HUES64 (cell line): ENCODE data around the gene VMO1.

Experiments
- H3K27ac ChIP-seq: 2 replicates; pipeline ENCODE4 v1.7.0; 2013; ENCODE audit warnings: low read depth, low read length, inconsistent platforms
- H3K27me3 ChIP-seq: 2 replicates; pipeline ENCODE4 v1.6.1; 2013; ENCODE audit warnings: mild to moderate bottlenecking, low read length; ENCODE audit not compliant: insufficient read depth
- H3K36me3 ChIP-seq: 2 replicates; pipeline ENCODE4 v1.6.1; 2013; ENCODE audit warnings: mild to moderate bottlenecking, low read length; ENCODE audit not compliant: insufficient read depth
- H3K4me1 ChIP-seq: 2 replicates; pipeline ENCODE4 v1.6.1; 2013; ENCODE audit warnings: mild to moderate bottlenecking, low read length, moderate library complexity; ENCODE audit not compliant: insufficient read depth
- H3K4me3 ChIP-seq: 2 replicates; pipeline ENCODE4 v1.5.1; 2013; ENCODE audit warnings: mild to moderate bottlenecking, low read length, moderate library complexity
- H3K9ac ChIP-seq: 2 replicates; pipeline ENCODE4 v1.6.1; 2013; ENCODE audit warnings: mild to moderate bottlenecking, low read depth, low read length
- H3K9me3 ChIP-seq: 2 replicates; pipeline ENCODE4 v1.6.1; 2013; ENCODE audit warnings: low read depth, low read length; ENCODE audit not compliant: insufficient read depth
- WGBS: fragments of 150-250, 120-280 bp; methylation state at CpG from one replicate; pipeline ENCODE4 v1.1.7; 2013; ENCODE audit warnings: missing lambda C conversion rate; 5-methylcytosine and 5-hydroxymethylcytosine counted together

The VMO1 gene

GRCh38 chr17:4815043-4815675 is 29.0 kb upstream of the VMO1 start:
- H3K4me1 ChIP-seq, result no peaks in the 10 kb centered on the region
- peaks cover 55% of the 10 kb centered on the region for H3K36me3 ChIP-seq
- no peak overlapping the region for H3K27ac ChIP-seq
- no peak overlapping the region for H3K9ac ChIP-seq
- WGBS, result 90% methylated on average over 7 of the region's 7 CpGs
- H3K27me3 ChIP-seq, result no peaks in the 10 kb centered on the region
- H3K9me3 ChIP-seq, result no peaks in the 10 kb centered on the region
- no peak overlapping the region for H3K4me3 ChIP-seq

GRCh38 chr17:4812690-4813089 is 26.5 kb upstream of the VMO1 start:
- no peaks in the 10 kb centered on the region for H3K9me3 ChIP-seq
- peaks cover 55% of the 10 kb centered on the region for H3K36me3 ChIP-seq
- no peak overlapping the region for H3K4me3 ChIP-seq
- no peak overlapping the region for H3K9ac ChIP-seq
- H3K27me3 ChIP-seq, result no peaks in the 10 kb centered on the region
- peaks cover 6% of the 10 kb centered on the region; the same call in 1 of the 2 replicates for H3K4me1 ChIP-seq
- WGBS, result 94% methylated on average over 7 of the region's 7 CpGs
- H3K27ac ChIP-seq, result no peak overlapping the region

GRCh38 chr17:4811471-4811870 is 25.3 kb upstream of the VMO1 start:
- Histone ChIP-seq H3K4me3 (no peak overlapping the region), H3K27me3 (no peaks in the 10 kb centered on the region), H3K9me3 (no peaks in the 10 kb centered on the region), H3K27ac (no peak overlapping the region), H3K4me1 (peaks cover 7% of the 10 kb centered on the region; the same call in 1 of the 2 replicates), H3K9ac (no peak overlapping the region), H3K36me3 (peaks cover 44% of the 10 kb centered on the region)
- WGBS, result 95% methylated on average over 12 of the region's 12 CpGs

- WGBS, result 96% methylated on average over 13 of the region's 13 CpGs
- Histone ChIP-seq H3K36me3 (peaks cover 38% of the 10 kb centered on the region), H3K9ac (no peak overlapping the region), H3K27me3 (no peaks in the 10 kb centered on the region), H3K4me1 (peaks cover 12% of the 10 kb centered on the region; the same call in 1 of the 2 replicates), H3K9me3 (no peaks in the 10 kb centered on the region), H3K27ac (no peak overlapping the region), H3K4me3 (no peak overlapping the region)
Observed at GRCh38 chr17:4810696-4811290, 24.6 kb upstream of the VMO1 start.

GRCh38 chr17:4808378-4808767 is 22.2 kb upstream of the VMO1 start:
- Histone ChIP-seq H3K9ac (peak overlapping the region; percentile 26; the same call in 1 of the 2 replicates), H3K4me3 (peak overlapping the region; percentile 75), H3K36me3 (peaks cover 30% of the 10 kb centered on the region), H3K9me3 (no peaks in the 10 kb centered on the region), H3K4me1 (peaks cover 12% of the 10 kb centered on the region; the same call in 1 of the 2 replicates), H3K27ac (no peak overlapping the region), H3K27me3 (no peaks in the 10 kb centered on the region)
- WGBS, result 87% methylated on average over 6 of the region's 6 CpGs

- Histone ChIP-seq H3K27ac (no peak overlapping the region), H3K9ac (peak overlapping the region; percentile 70), H3K4me3 (peak overlapping the region; percentile 75), H3K9me3 (no peaks in the 10 kb centered on the region), H3K27me3 (no peaks in the 10 kb centered on the region), H3K36me3 (peaks cover 27% of the 10 kb centered on the region), H3K4me1 (peaks cover 12% of the 10 kb centered on the region; the same call in 1 of the 2 replicates)
- WGBS, result 42% methylated on average over 32 of the region's 32 CpGs
Observed at GRCh38 chr17:4807605-4808377, 21.6 kb upstream of the VMO1 start.

GRCh38 chr17:4806777-4807604 is 20.8 kb upstream of the VMO1 start, which contains the start of gene PLD2:
Gene PLD2 (plus strand): TSS chr17:4807152. CDS start chr17:4807773, 621 bp downstream.
- peak within 1 kb of the TSS; percentile 75 for H3K4me3 ChIP-seq
- peak within 1 kb of the TSS; percentile 88 for H3K9ac ChIP-seq
- H3K27ac ChIP-seq, result peak within 1 kb of the TSS; percentile 68; the same call in 1 of the 2 replicates
- WGBS, result under 1% methylated on average over 106 of the region's 106 CpGs
- H3K27me3 ChIP-seq, result no peaks in the 10 kb centered on the region
- H3K9me3 ChIP-seq, result no peaks in the 10 kb centered on the region
- H3K36me3 ChIP-seq, result peaks cover 27% of the 10 kb centered on the region
- peaks cover 12% of the 10 kb centered on the region; the same call in 1 of the 2 replicates for H3K4me1 ChIP-seq

GRCh38 chr17:4806456-4806776 is 20.3 kb upstream of the VMO1 start:
- H3K36me3 ChIP-seq, result peaks cover 23% of the 10 kb centered on the region
- 3% methylated on average over 15 of the region's 16 CpGs for WGBS
- no peak overlapping the region; the same call in 1 of the 2 replicates for H3K27ac ChIP-seq
- H3K9me3 ChIP-seq, result no peaks in the 10 kb centered on the region
- H3K9ac ChIP-seq, result peak overlapping the region; percentile 88
- peak overlapping the region; percentile 75 for H3K4me3 ChIP-seq
- peaks cover 12% of the 10 kb centered on the region; the same call in 1 of the 2 replicates for H3K4me1 ChIP-seq
- no peaks in the 10 kb centered on the region for H3K27me3 ChIP-seq

GRCh38 chr17:4802228-4802627 is 16.1 kb upstream of the VMO1 start, which contains the start of gene C17orf114:
Gene C17orf114 (minus strand): TSS chr17:4802328.
- H3K27me3 ChIP-seq, result no peaks in the 10 kb centered on the region
- H3K4me1 ChIP-seq, result peaks cover 5% of the 10 kb centered on the region; the same call in 1 of the 2 replicates
- no peak within 1 kb of the TSS for H3K9ac ChIP-seq
- H3K4me3 ChIP-seq, result no peak within 1 kb of the TSS
- H3K27ac ChIP-seq, result no peak within 1 kb of the TSS
- H3K36me3 ChIP-seq, result peaks cover 19% of the 10 kb centered on the region
- WGBS, result 87% methylated on average over 8 of the region's 9 CpGs
- H3K9me3 ChIP-seq, result no peaks in the 10 kb centered on the region

- H3K9me3 ChIP-seq, result no peaks in the 10 kb centered on the region
- peaks cover 22% of the 10 kb centered on the region for H3K36me3 ChIP-seq
- H3K4me1 ChIP-seq, result no peaks in the 10 kb centered on the region
- 69% methylated on average over 10 of the region's 10 CpGs for WGBS
- H3K4me3 ChIP-seq, result no peak overlapping the region
- no peaks in the 10 kb centered on the region for H3K27me3 ChIP-seq
- no peak overlapping the region for H3K27ac ChIP-seq
- no peak overlapping the region for H3K9ac ChIP-seq
Observed at GRCh38 chr17:4800462-4801196, 14.5 kb upstream of the VMO1 start.
